ENCODE results near the gene OBSCN. TPM values are rescaled to one million over a fixed set of nuclear protein-coding genes. Genes with fewer than 3 reads are reported as not detected.

The OBSCN gene
- total and polyA plus RNA-seq, 2 of the 13 experiments (the other 11 are each of a cell fraction or from before 2014, with no cell fraction given), result 0.20 TPM

DNA sequence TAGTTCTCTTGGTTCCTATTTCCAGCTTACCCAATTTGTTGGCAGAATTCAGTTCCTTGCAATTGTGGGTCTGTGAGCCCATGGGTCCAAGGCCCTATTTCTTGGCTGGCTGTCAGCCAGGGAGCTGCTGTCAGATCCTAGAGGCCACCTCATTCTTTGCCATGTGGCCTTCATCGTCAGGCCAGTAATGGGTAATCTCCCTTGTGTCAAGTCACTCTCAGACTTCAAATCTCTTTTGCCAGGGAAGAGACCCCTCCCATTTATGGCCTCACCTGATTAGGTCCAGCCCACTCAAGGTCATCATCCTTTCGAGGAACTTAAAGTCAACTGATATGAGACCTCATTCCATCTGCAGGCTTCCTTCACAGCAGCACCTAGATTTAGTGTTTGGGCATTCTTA lies 17.9 kb downstream of the OBSCN start (continued):
- TF ChIP-seq, protein P1, sequence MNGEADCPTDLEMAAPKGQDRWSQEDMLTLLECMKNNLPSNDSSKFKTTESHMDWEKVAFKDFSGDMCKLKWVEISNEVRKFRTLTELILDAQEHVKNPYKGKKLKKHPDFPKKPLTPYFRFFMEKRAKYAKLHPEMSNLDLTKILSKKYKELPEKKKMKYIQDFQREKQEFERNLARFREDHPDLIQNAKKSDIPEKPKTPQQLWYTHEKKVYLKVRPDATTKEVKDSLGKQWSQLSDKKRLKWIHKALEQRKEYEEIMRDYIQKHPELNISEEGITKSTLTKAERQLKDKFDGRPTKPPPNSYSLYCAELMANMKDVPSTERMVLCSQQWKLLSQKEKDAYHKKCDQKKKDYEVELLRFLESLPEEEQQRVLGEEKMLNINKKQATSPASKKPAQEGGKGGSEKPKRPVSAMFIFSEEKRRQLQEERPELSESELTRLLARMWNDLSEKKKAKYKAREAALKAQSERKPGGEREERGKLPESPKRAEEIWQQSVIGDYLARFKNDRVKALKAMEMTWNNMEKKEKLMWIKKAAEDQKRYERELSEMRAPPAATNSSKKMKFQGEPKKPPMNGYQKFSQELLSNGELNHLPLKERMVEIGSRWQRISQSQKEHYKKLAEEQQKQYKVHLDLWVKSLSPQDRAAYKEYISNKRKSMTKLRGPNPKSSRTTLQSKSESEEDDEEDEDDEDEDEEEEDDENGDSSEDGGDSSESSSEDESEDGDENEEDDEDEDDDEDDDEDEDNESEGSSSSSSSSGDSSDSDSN (CRISPR knock-in tag; IDR thresholded peaks at IDR 0.05), result no peak
- TF ChIP-seq GTF2F1 (IDR thresholded peaks at IDR 0.05; ENCODE audit: low read length) (no peak), ZNF292 (CRISPR knock-in tag; IDR thresholded peaks at IDR 0.05; ENCODE audit: borderline replicate concordance, low read depth) (no peak), ATM (IDR thresholded peaks at IDR 0.05; ENCODE audit: borderline replicate concordance) (no peak), SRF (IDR thresholded peaks at IDR 0.05; ENCODE audit: low read depth, low read length) (no peak), TMF1 (CRISPR knock-in tag; IDR thresholded peaks at IDR 0.05; ENCODE audit: low read depth) (no peak), NFYB (CRISPR knock-in tag; IDR thresholded peaks at IDR 0.05) (no peak), MYNN (CRISPR knock-in tag; IDR thresholded peaks at IDR 0.05; ENCODE audit: low read depth) (no peak), FOSL2 (CRISPR knock-in tag; IDR thresholded peaks at IDR 0.05) (no peak)
- TF ChIP-seq, protein P2, sequence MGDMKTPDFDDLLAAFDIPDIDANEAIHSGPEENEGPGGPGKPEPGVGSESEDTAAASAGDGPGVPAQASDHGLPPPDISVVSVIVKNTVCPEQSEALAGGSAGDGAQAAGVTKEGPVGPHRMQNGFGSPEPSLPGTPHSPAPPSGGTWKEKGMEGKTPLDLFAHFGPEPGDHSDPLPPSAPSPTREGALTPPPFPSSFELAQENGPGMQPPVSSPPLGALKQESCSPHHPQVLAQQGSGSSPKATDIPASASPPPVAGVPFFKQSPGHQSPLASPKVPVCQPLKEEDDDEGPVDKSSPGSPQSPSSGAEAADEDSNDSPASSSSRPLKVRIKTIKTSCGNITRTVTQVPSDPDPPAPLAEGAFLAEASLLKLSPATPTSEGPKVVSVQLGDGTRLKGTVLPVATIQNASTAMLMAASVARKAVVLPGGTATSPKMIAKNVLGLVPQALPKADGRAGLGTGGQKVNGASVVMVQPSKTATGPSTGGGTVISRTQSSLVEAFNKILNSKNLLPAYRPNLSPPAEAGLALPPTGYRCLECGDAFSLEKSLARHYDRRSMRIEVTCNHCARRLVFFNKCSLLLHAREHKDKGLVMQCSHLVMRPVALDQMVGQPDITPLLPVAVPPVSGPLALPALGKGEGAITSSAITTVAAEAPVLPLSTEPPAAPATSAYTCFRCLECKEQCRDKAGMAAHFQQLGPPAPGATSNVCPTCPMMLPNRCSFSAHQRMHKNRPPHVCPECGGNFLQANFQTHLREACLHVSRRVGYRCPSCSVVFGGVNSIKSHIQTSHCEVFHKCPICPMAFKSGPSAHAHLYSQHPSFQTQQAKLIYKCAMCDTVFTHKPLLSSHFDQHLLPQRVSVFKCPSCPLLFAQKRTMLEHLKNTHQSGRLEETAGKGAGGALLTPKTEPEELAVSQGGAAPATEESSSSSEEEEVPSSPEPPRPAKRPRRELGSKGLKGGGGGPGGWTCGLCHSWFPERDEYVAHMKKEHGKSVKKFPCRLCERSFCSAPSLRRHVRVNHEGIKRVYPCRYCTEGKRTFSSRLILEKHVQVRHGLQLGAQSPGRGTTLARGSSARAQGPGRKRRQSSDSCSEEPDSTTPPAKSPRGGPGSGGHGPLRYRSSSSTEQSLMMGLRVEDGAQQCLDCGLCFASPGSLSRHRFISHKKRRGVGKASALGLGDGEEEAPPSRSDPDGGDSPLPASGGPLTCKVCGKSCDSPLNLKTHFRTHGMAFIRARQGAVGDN (CRISPR knock-in tag; IDR thresholded peaks at IDR 0.05), result no peak
- TF ChIP-seq, protein P3, sequence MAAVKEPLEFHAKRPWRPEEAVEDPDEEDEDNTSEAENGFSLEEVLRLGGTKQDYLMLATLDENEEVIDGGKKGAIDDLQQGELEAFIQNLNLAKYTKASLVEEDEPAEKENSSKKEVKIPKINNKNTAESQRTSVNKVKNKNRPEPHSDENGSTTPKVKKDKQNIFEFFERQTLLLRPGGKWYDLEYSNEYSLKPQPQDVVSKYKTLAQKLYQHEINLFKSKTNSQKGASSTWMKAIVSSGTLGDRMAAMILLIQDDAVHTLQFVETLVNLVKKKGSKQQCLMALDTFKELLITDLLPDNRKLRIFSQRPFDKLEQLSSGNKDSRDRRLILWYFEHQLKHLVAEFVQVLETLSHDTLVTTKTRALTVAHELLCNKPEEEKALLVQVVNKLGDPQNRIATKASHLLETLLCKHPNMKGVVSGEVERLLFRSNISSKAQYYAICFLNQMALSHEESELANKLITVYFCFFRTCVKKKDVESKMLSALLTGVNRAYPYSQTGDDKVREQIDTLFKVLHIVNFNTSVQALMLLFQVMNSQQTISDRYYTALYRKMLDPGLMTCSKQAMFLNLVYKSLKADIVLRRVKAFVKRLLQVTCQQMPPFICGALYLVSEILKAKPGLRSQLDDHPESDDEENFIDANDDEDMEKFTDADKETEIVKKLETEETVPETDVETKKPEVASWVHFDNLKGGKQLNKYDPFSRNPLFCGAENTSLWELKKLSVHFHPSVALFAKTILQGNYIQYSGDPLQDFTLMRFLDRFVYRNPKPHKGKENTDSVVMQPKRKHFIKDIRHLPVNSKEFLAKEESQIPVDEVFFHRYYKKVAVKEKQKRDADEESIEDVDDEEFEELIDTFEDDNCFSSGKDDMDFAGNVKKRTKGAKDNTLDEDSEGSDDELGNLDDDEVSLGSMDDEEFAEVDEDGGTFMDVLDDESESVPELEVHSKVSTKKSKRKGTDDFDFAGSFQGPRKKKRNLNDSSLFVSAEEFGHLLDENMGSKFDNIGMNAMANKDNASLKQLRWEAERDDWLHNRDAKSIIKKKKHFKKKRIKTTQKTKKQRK (IDR thresholded peaks at IDR 0.05; ENCODE audit: low read length), result no peak
